K562 (cell line): Measurements from ENCODE around the gene NOP10. TPM values are rescaled to one million over a fixed set of nuclear protein-coding genes. Genes with fewer than 3 reads are reported as not detected.

Experiments
- BRD9 ChIP-seq: fragments of 450-650 bp; IDR thresholded peaks from 2 replicates; pipeline ENCODE4 v1.6.1; 2018; ENCODE audit warnings: low read depth; ENCODE audit not compliant: partially characterized antibody
- CREB3L1 ChIP-seq: fragments of 450-650 bp; IDR thresholded peaks from 2 replicates; pipeline ENCODE4 v1.6.1; 2014; ENCODE audit warnings: low read depth, mild to moderate bottlenecking, moderate library complexity, borderline replicate concordance
- FOXA3 ChIP-seq, 2 experiments: fragments of 450-650 bp in 1 of 2; sonication (generic) in 1 of 2; formaldehyde crosslinking; IDR thresholded peaks in 1 of 2; conservative IDR thresholded peaks in 1 of 2; 2 replicates each; pipeline versions ENCODE4 v1.4.0 to v1.8.0; 2020 to 2022; ENCODE audit warnings: mild to moderate bottlenecking in 2 of 2, missing genetic modification reagents in 1 of 2
- HMGN3 ChIP-seq: IDR thresholded peaks from 2 replicates; pipeline ENCODE4 v1.6.1; 2011; ENCODE audit warnings: borderline replicate concordance, low read depth, mild to moderate bottlenecking, mixed read lengths, low read length; ENCODE audit not compliant: insufficient read length; ENCODE audit errors: extremely low read depth
- KLF16 ChIP-seq: IDR thresholded peaks from 2 replicates; pipeline ENCODE4 v1.6.1; 2016; ENCODE audit warnings: antibody characterized with exemption
- NCOA6 ChIP-seq: fragments of 450-650 bp; IDR thresholded peaks from 2 replicates; pipeline ENCODE4 v1.6.1; 2017; ENCODE audit warnings: mild to moderate bottlenecking
- NKRF ChIP-seq: fragments of 450-650 bp; IDR thresholded peaks from 2 replicates; pipeline ENCODE4 v1.6.1; 2016; ENCODE audit warnings: borderline replicate concordance
- PCBP2 ChIP-seq: fragments of 200-400 bp; formaldehyde crosslinking; IDR thresholded peaks from 2 replicates; pipeline ENCODE4 v1.6.1; 2018; ENCODE audit warnings: low read length, low read depth, mild to moderate bottlenecking, moderate library complexity; ENCODE audit not compliant: poor library complexity, severe bottlenecking
- RBM39 ChIP-seq: fragments of 200-400 bp; formaldehyde crosslinking; optimal IDR thresholded peaks from 2 replicates; pipeline ENCODE3; 2018; ENCODE audit warnings: low read depth, low read length
- ZBTB7A ChIP-seq: IDR thresholded peaks from 2 replicates; pipeline ENCODE4 v1.6.1; 2011; ENCODE audit warnings: low read depth, mild to moderate bottlenecking, low read length, moderate library complexity, borderline replicate concordance; ENCODE audit not compliant: control insufficient read depth
- ZNF217 ChIP-seq: sonication (generic); formaldehyde crosslinking; IDR thresholded peaks from 2 replicates; pipeline ENCODE4 v1.8.0; 2022; ENCODE audit warnings: mild to moderate bottlenecking, missing genetic modification reagents
- ZNF263 ChIP-seq: sonication (generic); formaldehyde crosslinking; IDR thresholded peaks from 2 replicates; pipeline ENCODE4 v1.8.0; 2022; ENCODE audit warnings: mild to moderate bottlenecking, missing genetic modification reagents, borderline replicate concordance
- ZSCAN29 ChIP-seq: fragments of 450-650 bp; IDR thresholded peaks from 2 replicates; pipeline ENCODE4 v1.6.1; 2017
- polyA plus RNA-seq, 8 experiments: library from polyadenylated mRNA; depleted of rRNA in 4 of 8; stranded (reverse) in 5 of 8; unstranded in 3 of 8; fragments of >200 nt; fragmentation: Nextera tagmentation in 2 of 8; fragmentation: Illumina TruSeq in 1 of 8; extraction: Ambion mirVana in 2 of 8; extraction: Trizol in 1 of 8; gene quantifications; 2 replicates each; pipeline versions ENCODE4 v1.2.1 to v1.2.3, GENCODE V29; 2011 to 2014; ENCODE audit warnings: inconsistent platforms in 1 of 8, missing spikeins in 1 of 8
- total RNA-seq, 7 experiments: library from RNA; depleted of rRNA in 6 of 7; stranded (reverse); fragments of >200 nt in 6 of 7; fragmentation: Illumina TruSeq in 2 of 7; extraction: Trizol in 2 of 7; gene quantifications; 2 replicates each; pipeline versions ENCODE4 v1.2.1 to v1.2.3, GENCODE V29; 2011 to 2021; ENCODE audit warnings: low replicate concordance in 1 of 7
- TF ChIP-seq, protein P1 (sequence below): sonication (generic); formaldehyde crosslinking; IDR thresholded peaks from 2 replicates; pipeline ENCODE4 v1.8.0; 2022; ENCODE audit warnings: mild to moderate bottlenecking, missing genetic modification reagents
- TF ChIP-seq, protein P2 (sequence below): fragments of 450-650 bp; formaldehyde crosslinking; IDR thresholded peaks from 2 replicates; pipeline ENCODE4 v1.4.0; 2020; ENCODE audit warnings: mild to moderate bottlenecking, moderate library complexity

Gene NOP10
- total and polyA plus RNA-seq, 9 of the 15 experiments (the other 6 are each of a cell fraction or from before 2014, with no cell fraction given) = 250 to 1,663 (median 449) TPM

- TF ChIP-seq, protein P1, sequence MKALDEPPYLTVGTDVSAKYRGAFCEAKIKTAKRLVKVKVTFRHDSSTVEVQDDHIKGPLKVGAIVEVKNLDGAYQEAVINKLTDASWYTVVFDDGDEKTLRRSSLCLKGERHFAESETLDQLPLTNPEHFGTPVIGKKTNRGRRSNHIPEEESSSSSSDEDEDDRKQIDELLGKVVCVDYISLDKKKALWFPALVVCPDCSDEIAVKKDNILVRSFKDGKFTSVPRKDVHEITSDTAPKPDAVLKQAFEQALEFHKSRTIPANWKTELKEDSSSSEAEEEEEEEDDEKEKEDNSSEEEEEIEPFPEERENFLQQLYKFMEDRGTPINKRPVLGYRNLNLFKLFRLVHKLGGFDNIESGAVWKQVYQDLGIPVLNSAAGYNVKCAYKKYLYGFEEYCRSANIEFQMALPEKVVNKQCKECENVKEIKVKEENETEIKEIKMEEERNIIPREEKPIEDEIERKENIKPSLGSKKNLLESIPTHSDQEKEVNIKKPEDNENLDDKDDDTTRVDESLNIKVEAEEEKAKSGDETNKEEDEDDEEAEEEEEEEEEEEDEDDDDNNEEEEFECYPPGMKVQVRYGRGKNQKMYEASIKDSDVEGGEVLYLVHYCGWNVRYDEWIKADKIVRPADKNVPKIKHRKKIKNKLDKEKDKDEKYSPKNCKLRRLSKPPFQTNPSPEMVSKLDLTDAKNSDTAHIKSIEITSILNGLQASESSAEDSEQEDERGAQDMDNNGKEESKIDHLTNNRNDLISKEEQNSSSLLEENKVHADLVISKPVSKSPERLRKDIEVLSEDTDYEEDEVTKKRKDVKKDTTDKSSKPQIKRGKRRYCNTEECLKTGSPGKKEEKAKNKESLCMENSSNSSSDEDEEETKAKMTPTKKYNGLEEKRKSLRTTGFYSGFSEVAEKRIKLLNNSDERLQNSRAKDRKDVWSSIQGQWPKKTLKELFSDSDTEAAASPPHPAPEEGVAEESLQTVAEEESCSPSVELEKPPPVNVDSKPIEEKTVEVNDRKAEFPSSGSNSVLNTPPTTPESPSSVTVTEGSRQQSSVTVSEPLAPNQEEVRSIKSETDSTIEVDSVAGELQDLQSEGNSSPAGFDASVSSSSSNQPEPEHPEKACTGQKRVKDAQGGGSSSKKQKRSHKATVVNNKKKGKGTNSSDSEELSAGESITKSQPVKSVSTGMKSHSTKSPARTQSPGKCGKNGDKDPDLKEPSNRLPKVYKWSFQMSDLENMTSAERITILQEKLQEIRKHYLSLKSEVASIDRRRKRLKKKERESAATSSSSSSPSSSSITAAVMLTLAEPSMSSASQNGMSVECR (CRISPR knock-in tag) = peak; percentile 75
- TF ChIP-seq ZSCAN29 = no peak
- no peak for TF ChIP-seq KLF16
- TF ChIP-seq CREB3L1 = peak; percentile 83
- TF ChIP-seq ZNF263 = peak; percentile 43; the same call in 1 of the 2 replicates
- peak; percentile 55; the same call in 1 of the 2 replicates for TF ChIP-seq ZBTB7A
- TF ChIP-seq NCOA6 = peak; percentile 77
- no peak for TF ChIP-seq ZNF217 (CRISPR knock-in tag)
- TF ChIP-seq BRD9 = no peak
- TF ChIP-seq, protein P2, sequence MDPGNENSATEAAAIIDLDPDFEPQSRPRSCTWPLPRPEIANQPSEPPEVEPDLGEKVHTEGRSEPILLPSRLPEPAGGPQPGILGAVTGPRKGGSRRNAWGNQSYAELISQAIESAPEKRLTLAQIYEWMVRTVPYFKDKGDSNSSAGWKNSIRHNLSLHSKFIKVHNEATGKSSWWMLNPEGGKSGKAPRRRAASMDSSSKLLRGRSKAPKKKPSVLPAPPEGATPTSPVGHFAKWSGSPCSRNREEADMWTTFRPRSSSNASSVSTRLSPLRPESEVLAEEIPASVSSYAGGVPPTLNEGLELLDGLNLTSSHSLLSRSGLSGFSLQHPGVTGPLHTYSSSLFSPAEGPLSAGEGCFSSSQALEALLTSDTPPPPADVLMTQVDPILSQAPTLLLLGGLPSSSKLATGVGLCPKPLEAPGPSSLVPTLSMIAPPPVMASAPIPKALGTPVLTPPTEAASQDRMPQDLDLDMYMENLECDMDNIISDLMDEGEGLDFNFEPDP (CRISPR knock-in tag) = no peak
- peak; percentile 60; the same call in 1 of the 2 replicates for TF ChIP-seq NKRF
- TF ChIP-seq PCBP2 = no peak
- peak; percentile 84 for TF ChIP-seq HMGN3
- TF ChIP-seq FOXA3 (CRISPR knock-in tag; conservative IDR thresholded peaks at IDR 0.05 in 1 of 2, IDR thresholded peaks at IDR 0.05 in 1 of 2) = peak in 1 of 2 experiments; percentile 79; a peak in 2 of 4 replicates
- no peak for TF ChIP-seq RBM39
These were observed 5.2 kb downstream of the NOP10 start, which contains the start of gene SLC12A6 (continued) for GRCh38 chr15:34337557-34338306.
